Umbilical cord (tissue), 2 donors: ENCODE data around the gene IGF2R. TPM values are rescaled to one million over a fixed set of nuclear protein-coding genes. Genes with fewer than 3 reads are reported as not detected.
"Not testable (repeated sequence)": the region's sequence is repeated elsewhere in the genome, so short reads cannot be mapped to it uniquely, and the experiment has no call there.

Experiments used
- DNase-seq: peaks from one replicate; pipeline ENCODE4 v3.0.0-alpha.2; 2015; ENCODE audit warnings: low spot score
- total RNA-seq: library from RNA; depleted of rRNA; stranded (reverse); fragments of >200 nt; gene quantifications from one replicate; pipeline ENCODE4 v1.2.3, GENCODE V29; 2014; ENCODE audit warnings: low replicate concordance; ENCODE audit not compliant: insufficient read depth

IGF2R gene
- total RNA-seq, 1 donor from 2014 or later = 54.2 TPM

GRCh38 chr6:160120087-160120486 is 151.2 kb downstream of the IGF2R start:
- DNase-seq = no peak

DNA sequence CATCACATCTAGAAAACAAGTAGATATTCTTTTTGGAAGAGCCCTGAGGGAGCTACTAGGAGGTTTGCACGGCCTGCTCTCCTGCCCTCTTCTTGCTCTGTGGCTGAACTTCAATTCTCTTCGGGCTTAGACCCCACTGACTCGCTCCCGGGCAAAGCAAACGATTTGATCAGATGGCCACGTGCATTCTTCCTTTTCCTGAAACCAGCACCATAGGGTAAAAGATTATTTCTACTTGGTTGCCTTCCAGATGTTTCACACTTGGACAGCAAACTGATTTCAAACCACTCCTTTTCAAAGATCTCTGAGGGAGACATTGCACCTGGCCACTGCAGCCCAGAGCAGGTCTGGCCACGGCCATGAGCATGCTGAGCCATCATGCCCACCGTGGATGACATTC is 152.7 kb downstream of the IGF2R start, which contains the start of gene SLC22A1:
Gene SLC22A1, plus strand, starts transcription at position 258 of the 400 bp plus-strand sequence. Its CDS starts 121 bp downstream, at position 379.
- DNase-seq = no peak

DNA sequence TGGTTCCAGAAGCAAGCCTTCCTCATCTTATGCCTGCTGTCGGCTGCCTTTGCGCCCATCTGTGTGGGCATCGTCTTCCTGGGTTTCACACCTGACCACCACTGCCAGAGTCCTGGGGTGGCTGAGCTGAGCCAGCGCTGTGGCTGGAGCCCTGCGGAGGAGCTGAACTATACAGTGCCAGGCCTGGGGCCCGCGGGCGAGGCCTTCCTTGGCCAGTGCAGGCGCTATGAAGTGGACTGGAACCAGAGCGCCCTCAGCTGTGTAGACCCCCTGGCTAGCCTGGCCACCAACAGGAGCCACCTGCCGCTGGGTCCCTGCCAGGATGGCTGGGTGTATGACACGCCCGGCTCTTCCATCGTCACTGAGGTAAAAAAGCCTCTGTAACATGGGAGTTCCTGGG is 153.1 kb downstream of the IGF2R start:
- DNase-seq = no peak

GRCh38 chr6:160122744-160123143 is 153.9 kb downstream of the IGF2R start:
- no peak for DNase-seq

DNA sequence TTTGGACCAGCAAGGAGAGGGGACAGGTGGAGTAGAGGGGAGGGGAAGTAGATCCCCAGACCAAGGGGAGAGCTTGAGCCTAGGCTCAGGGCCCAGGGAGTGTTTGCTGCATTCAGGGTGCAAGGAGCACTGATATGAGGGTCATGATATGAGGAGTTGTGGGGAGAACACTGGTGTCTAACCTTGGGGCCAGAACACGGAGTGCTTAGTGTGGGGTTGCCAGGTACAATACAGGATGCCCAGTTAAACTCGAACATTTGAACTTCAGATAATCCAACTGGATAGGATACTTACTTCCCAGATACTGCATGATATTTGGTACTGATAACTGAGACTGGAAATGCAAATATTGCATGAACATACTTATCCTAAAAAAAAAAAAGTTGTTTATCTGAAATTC is 155.1 kb downstream of the IGF2R start:
- DNase-seq = no peak

GRCh38 chr6:160124605-160125004 is 155.7 kb downstream of the IGF2R start:
- no peak for DNase-seq

DNA sequence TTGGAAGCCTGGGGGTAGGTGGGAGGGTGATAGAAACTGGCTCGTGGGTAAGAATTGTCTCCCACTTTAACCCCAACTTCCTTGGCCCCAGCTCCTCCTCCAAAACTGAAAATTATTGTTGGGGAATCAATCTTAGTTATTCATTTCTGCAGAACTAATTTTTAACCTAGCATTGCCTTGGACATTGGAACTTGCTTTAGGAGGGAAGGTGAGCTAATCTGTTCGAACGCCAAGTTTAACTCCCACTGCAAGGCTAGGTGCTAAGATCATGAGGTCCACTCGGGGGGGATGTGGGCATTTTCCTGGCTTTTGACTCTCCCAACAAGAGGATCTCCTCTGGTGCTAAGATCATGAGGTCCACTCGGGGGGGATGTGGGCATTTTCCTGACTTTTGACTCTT is 156.2 kb downstream of the IGF2R start:
- not testable (repeated sequence) for DNase-seq

GRCh38 chr6:160127270-160128124 is 158.6 kb downstream of the IGF2R start:
- no peak for DNase-seq

- no peak for DNase-seq
These were observed 159.3 kb downstream of the IGF2R start for GRCh38 chr6:160128125-160128683.

- DNase-seq = no peak
These were observed 160.1 kb downstream of the IGF2R start for GRCh38 chr6:160128879-160129516.

DNA sequence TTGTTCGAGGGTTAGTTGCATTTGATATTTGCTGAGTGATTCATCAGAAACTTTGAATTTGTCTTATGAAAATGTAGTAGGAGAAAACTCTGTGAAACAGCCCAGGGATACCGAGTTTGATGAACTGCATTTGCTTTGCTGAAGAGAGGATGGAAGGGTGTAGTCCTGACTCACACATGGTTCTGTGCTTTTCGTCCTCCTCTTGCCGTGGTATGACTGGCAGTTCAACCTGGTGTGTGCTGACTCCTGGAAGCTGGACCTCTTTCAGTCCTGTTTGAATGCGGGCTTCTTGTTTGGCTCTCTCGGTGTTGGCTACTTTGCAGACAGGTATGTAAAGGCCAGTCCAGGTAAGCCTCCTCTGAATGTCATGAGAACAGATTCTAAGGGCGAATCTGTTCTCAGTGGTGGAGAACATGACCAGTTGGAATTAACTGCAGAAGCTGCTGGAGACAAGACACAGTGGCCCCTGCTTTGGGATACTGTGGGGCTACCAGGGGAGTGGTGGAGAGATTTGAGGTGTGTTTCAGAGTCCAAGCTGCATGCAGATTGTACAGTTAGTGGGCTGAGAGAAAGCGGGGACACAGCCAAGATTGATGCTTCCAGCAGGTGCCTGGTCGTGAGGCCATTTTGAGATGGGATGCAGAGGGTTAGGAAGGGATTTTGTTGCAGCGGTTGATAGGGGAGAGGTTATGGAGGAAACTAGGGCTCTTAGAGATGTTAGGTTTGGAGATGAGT is 161.2 kb downstream of the IGF2R start:
- DNase-seq = no peak

DNA sequence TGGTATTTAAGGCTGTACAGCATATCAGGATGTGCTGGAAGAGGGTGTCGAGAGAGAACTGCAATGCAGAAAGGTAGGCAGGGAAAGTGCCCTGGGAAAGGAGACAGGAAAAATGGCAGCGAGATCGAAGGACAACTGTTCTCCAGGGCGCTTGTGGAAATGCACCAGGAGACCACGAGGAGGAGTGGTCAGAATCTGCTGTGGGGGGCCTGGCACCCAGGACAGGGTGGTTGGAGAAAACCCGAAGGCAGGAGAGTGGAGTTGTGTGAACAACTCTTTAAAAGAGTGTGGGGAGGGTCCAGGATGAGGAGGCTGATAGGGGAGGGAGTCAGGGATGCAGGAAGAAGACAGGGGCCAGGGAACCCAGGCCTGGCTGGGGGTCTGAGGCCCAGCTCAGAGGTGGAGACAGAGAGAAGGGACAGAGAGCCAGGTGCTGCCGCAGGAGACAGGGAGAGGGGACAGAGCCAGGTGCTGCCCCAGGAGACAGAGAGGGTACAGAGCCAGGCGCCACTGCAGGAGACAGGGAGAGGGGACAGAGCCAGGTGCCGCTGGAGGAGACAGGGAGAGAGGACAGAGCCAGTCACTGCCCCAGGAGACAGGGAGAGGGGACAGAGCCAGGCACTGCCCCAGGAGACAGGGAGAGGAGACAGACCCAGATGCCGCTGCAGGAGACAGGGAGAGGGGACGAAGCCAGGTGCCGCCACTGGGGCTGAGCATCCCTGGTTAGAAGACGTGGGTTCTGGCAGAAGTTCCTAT is 162.0 kb downstream of the IGF2R start:
- DNase-seq = no peak

- no peak for DNase-seq
These were observed 162.9 kb downstream of the IGF2R start for GRCh38 chr6:160131636-160132296.

GRCh38 chr6:160132297-160132637 is 163.4 kb downstream of the IGF2R start:
- no peak for DNase-seq

- no peak for DNase-seq
These were observed 164.0 kb downstream of the IGF2R start for GRCh38 chr6:160132776-160133338.

DNA sequence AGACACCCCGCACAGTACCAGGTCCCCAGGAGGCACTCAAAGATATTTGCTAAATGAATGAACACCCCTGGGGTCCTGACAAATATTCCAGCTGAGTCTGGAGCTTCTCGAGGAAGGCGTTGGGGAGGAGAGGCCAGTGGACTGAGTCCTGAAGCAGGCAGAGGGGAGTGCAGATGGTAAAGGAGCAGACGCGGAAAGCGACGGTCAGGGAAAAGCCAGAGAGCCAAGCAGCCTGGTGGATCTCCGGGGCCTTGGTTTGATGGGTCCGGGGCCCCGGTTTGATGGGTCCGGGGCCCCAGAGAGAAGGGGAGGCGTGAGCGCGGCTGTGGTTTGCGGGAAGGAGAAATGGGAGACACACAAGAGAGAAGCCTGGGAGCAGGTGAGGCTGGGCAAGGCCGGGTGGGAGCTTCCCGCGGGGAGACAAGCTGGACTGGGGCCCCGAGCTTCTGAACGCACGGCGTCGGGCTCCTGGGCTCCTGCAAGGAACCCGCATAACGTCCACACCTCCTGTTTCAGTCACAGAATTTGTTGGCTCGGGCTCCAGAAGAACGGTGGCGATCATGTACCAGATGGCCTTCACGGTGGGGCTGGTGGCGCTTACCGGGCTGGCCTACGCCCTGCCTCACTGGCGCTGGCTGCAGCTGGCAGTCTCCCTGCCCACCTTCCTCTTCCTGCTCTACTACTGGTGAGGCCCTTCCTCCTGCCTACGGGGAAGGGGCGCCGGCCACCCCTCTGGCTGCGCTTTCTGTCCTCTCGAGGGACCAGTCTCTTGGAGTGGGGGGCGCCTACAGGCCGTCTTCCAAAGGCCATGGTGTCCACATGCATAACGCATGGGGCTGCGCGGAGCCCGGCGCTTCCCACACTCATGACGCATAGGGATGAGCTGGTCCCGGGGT is 164.8 kb downstream of the IGF2R start:
- DNase-seq = no peak

GRCh38 chr6:160134337-160134751 is 165.5 kb downstream of the IGF2R start:
- DNase-seq = not testable (repeated sequence)

DNA sequence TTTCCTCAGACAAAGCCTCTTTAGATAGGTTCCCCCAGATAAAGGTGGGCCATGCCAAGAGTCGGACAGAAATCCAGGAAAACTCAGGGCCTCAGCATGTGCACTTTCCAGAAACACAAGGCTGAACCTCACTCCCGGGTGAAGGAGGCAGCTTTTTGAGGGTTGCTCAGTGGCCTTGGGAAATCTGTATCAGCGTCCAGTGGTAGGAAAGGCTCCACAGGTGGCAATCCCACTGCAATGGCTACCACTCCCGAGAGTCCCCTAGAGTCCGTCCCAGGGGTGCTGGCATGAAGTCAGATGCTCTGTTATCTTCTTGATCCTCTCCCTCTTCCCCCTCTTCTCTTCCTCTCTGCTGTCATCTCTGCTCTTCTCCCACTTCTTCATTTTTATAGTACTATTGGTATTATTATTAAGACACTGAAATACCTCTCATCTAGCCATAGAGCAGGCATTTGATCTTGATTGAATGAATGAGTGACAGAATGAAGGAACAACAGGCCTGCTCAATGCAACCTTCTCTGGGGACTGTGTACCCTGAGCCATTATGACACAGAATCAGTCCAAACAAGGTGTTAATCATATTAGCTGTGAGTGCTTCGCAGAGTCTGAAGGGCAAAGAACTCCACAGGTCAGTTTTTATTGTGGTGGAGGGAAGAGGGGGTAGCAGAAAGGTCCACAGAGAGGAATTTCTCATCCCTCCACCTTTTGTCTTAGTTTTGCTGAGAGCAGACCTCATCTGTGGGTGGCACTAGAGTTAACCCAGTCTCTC is 166.1 kb downstream of the IGF2R start:
- DNase-seq = no peak
